Measurements from ENCODE around the gene DGCR8.
"Not testable (repeated sequence)": the region's sequence is repeated elsewhere in the genome, so short reads cannot be mapped to it uniquely, and the experiment has no call there.

DGCR8 gene

DNA sequence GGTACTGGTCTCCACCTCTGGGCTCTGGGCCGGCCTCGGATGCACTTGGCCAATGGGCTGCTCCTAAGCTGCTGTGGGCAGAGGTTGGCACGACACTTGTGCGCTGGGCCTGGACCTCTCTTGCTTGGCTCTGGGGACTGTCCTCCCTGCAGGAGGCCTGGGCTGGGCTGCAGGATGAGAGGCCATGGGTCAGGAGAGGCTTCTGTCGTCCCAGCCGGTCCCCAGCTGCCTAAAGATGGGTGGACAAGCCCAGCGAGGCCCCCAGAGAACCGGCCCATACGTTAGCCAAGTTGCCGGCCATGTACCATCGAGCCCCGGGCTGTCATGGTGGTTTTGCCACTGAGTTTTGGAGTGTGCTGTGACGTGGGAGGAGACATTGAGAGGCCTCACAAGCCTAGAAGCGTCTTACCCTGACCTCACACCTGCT lies 72.4 kb downstream of the DGCR8 start:
- no peak for DNase-seq (ENCODE audit: low spot score)

GRCh38 chr22:20153945-20154344 lies 73.9 kb downstream of the DGCR8 start:
- no peak for DNase-seq (ENCODE audit: low spot score)

- peak; percentile 64 for DNase-seq (ENCODE audit: low spot score)
Measured at GRCh38 chr22:20154602-20155187, 74.7 kb downstream of the DGCR8 start.

DNA sequence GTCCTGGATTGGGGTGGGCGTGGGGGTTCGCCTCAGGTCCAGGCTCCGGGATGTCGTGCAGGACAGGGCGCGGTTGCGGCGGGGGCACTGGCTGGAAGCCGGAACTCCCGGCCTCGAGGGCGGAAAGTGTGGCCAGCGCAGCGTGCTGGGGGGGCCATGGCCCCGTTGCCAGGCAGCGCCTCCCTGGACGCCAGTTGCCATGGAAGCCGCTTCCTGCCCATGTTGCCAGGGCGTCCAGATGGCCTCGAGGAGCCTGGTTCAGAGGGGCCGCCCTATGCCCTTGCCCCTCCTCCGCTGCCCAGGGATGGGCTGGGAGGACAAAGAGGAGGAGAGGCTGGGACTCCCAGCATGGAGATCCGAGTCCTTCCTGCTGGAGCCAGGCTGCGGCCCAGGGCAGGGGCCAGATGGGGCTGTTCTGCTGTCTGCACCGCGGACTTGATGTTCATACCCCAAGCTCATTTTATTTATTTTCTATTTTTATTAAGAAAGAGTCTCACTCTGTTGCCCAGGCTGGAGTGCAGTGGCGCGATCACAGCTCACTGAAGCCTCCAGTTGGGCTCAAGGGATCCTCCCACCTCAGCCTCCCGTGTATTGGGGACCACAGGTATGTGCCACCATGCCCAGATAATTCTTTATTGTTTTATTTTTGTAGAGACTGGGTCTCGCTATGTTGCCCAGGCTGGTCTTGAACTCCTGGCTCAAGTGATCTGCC lies 75.4 kb downstream of the DGCR8 start:
- peak; percentile 85 for DNase-seq (ENCODE audit: low spot score)

DNA sequence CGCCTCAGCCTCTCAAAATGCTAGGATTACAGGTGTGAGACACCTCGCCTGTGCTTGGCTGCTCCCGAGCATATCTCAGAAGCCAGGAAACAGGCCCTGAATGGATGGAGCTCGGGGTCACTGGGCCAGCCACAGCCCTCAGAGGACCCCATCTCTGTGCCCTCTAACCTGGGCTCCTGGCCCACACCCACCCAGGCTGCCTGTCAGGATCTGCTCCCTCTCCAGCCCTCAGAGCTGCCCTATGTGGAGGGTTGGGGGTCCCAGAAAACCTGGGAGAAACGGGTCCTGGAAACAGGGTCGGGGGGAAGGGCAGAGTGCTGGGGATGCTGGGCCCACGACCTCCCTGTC lies 76.0 kb downstream of the DGCR8 start:
- DNase-seq (ENCODE audit: low spot score) = no peak

- peak; percentile 81 for DNase-seq (ENCODE audit: low spot score)
Measured at GRCh38 chr22:20156611-20157429, 76.8 kb downstream of the DGCR8 start.

DNA sequence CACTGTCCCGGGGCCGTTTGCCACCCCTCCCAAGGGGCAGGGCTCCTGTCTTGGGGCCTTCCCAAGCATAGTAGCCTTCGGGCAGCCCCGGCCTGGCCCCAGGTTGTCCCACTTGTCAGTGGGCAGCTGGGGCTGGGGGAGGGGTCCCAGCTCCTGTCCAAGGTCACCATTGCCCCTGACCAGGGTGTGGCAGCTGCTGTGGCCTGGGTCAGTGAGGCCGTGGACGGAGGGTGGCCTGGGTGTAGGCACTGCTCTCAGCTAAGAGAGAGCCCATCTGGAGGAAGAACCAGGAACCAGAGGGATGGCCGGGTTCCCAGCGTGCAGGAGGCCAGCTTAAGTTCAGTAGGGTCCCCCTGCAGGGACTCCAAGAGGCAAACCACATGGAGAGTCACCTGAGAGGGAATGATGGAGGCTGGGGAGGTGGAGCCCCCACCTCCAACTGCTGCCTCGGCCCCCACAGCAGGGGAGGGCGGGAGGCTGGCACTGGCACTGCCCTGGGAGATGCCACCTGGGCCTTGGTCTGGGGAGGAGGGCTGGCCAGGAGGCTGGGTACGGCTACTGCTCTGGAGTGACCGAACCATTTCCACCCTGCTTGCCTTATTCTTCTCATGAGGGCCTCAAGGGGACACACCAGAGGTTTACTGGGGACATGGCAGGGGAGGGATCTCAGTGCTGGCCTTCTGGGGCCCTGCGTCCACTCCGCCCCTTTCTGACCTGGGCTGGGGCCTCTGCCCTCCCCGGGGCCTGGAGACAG lies 77.6 kb downstream of the DGCR8 start:
- no peak for DNase-seq (ENCODE audit: low spot score)

GRCh38 chr22:20158391-20159036 lies 78.5 kb downstream of the DGCR8 start:
- DNase-seq (ENCODE audit: low spot score) = no peak

DNA sequence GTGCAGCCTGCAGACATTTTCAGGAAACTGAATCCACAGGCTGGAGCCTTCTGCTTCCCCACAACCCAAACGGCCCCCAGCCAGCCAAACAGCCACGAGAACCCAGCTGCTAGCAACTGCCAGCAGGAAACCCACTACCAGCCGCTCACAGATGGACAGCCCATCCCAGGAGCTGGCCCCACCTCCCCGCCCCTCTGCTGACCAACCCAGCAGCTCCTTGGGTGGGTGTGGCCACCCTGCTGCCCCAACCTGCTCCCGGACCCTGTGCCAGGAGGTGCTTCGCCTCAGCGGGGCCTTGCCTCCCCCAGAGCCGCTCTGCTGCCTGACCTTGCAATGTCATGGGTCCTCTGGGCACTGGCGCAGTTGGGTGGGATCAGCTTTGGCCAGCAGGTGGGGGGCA lies 79.0 kb downstream of the DGCR8 start:
- DNase-seq (ENCODE audit: low spot score) = no peak

- DNase-seq (ENCODE audit: low spot score) = not testable (repeated sequence)
Measured at GRCh38 chr22:20159531-20159930, 79.5 kb downstream of the DGCR8 start.

GRCh38 chr22:20160041-20160440 lies 80.0 kb downstream of the DGCR8 start:
- DNase-seq (ENCODE audit: low spot score) = no peak

Small RNA genes within 50 kb of the gene (small RNA-seq; reads per million reads assigned to genes)
- gene MIR185 (0.47 to 2.4 reads per million in 2 experiments), gene MIR6816 (0 to 0.13 reads per million in 2 experiments), gene RF00017 (0 reads per million in 2 experiments), gene RF00599 (0 reads per million in 2 experiments)

Measured in SK-N-DZ (cell line).